Measurements from ENCODE around the gene TBC1D20. TPM values are rescaled to one million over a fixed set of nuclear protein-coding genes. Genes with fewer than 3 reads are reported as not detected.

Gene TBC1D20
- total and polyA plus RNA-seq, 2 donors from 2014 or later = 19.5 to 26.2 TPM

DNA sequence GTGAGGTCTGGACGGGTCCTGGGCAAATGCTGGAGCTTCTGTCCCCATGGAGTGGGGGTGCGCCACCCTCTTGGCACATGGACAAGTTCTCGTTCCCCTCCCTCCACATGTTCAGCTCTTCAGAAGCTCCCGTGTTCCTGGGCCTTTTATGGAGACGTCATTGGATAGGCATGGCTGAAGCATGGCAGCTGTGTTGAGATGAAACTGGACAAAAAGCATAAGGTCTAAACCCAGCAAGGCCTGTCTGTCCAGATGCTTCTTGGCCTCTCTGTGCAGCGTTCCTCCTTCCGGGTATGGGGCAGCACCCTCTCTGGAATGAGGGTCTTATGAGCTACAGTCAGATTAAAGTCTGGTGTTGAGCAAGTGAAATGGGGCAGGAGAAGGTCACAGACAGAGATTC lies 26.8 kb downstream of the TBC1D20 start:
- Histone ChIP-seq H3K9ac (ENCODE audit: low read length in 3 of 3) (no peak overlapping the region), H3K4me1 (ENCODE audit: control insufficient read depth in 2 of 3, insufficient read depth in 2 of 3, low read depth in 1 of 3, low read length in 3 of 3) (peaks cover 0 to 8% (median 0%) of the 10 kb centered on the region in 3 donors), H3K36me3 (ENCODE audit: control insufficient read depth in 2 of 3, insufficient read depth in 3 of 3, low read length in 3 of 3) (peaks cover 11 to 57% (median 45%) of the 10 kb centered on the region in 3 donors), H3K27me3 (ENCODE audit: control insufficient read depth, insufficient read depth, low read length) (no peaks in the 10 kb centered on the region), H3K27ac (ENCODE audit: low read depth in 2 of 2, low read length in 2 of 2) (no peak overlapping the region), H3K4me3 (ENCODE audit: low read length in 3 of 3) (no peak overlapping the region), H3K9me3 (ENCODE audit: control insufficient read depth in 2 of 3, insufficient read depth in 1 of 3, low read length in 3 of 3) (no peaks in the 10 kb centered on the region)
- intact Hi-C loops (cut with DNase I) = no loop called here
- DNase-seq = no peak
- FAIRE-seq = no peak
- TF ChIP-seq, protein P1, sequence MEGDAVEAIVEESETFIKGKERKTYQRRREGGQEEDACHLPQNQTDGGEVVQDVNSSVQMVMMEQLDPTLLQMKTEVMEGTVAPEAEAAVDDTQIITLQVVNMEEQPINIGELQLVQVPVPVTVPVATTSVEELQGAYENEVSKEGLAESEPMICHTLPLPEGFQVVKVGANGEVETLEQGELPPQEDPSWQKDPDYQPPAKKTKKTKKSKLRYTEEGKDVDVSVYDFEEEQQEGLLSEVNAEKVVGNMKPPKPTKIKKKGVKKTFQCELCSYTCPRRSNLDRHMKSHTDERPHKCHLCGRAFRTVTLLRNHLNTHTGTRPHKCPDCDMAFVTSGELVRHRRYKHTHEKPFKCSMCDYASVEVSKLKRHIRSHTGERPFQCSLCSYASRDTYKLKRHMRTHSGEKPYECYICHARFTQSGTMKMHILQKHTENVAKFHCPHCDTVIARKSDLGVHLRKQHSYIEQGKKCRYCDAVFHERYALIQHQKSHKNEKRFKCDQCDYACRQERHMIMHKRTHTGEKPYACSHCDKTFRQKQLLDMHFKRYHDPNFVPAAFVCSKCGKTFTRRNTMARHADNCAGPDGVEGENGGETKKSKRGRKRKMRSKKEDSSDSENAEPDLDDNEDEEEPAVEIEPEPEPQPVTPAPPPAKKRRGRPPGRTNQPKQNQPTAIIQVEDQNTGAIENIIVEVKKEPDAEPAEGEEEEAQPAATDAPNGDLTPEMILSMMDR (IDR thresholded peaks at IDR 0.05; ENCODE audit: borderline replicate concordance, extremely low read depth, insufficient read depth) = no peak

DNA sequence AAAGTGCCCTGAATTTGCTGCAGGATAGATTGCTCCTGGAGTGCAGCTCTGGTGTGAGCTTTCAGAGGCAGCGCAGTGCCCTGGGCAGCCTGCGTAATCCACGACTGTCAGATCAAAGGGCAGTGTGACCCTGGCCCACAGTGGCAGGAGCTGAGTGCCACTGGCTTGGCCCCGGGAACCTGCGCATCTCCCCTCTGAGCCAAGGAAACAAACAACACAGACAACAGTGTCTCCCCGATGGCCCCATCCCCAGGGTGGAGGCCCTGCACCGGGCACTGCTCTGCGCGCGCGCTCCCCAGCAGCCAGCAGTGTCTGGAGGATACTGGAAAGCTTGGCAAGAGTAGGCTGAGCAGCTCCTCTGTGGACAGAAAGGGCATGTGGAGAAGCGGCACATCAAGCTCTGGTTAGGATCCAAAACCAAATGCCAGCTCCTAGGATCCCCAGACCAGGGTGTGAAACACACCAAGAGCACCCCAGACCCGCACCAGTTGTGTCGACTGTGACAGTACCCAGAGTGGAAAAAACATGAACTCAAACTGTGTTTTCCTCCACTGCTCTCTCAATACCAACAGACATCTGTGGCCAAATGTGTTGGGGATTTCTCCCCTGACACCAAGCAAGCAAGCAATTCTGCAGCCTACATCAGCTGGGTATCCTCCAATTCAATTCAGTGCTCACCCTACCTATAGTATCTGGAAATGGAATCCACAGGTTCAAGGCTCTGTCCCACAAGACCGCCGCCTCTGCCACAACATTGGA lies 27.5 kb downstream of the TBC1D20 start:
- H3K27me3 ChIP-seq (ENCODE audit: control insufficient read depth, insufficient read depth, low read length) = no peaks in the 10 kb centered on the region
- H3K4me3 ChIP-seq (ENCODE audit: low read length in 3 of 3) = no peak overlapping the region
- no peak for FAIRE-seq
- no peak overlapping the region for H3K27ac ChIP-seq (ENCODE audit: low read depth in 2 of 2, low read length in 2 of 2)
- peaks cover 5 to 53% (median 43%) of the 10 kb centered on the region in 3 donors for H3K36me3 ChIP-seq (ENCODE audit: control insufficient read depth in 2 of 3, insufficient read depth in 3 of 3, low read length in 3 of 3)
- no peak overlapping the region for H3K9ac ChIP-seq (ENCODE audit: low read length in 3 of 3)
- peaks cover 0 to 8% (median 0%) of the 10 kb centered on the region in 3 donors for H3K4me1 ChIP-seq (ENCODE audit: control insufficient read depth in 2 of 3, insufficient read depth in 2 of 3, low read depth in 1 of 3, low read length in 3 of 3)
- DNase-seq = no peak
- TF ChIP-seq, protein P1 (IDR thresholded peaks at IDR 0.05; ENCODE audit: borderline replicate concordance, extremely low read depth, insufficient read depth) = no peak
- intact Hi-C loops (cut with DNase I) = no loop called here
- no peaks in the 10 kb centered on the region for H3K9me3 ChIP-seq (ENCODE audit: control insufficient read depth in 2 of 3, insufficient read depth in 1 of 3, low read length in 3 of 3)

DNA sequence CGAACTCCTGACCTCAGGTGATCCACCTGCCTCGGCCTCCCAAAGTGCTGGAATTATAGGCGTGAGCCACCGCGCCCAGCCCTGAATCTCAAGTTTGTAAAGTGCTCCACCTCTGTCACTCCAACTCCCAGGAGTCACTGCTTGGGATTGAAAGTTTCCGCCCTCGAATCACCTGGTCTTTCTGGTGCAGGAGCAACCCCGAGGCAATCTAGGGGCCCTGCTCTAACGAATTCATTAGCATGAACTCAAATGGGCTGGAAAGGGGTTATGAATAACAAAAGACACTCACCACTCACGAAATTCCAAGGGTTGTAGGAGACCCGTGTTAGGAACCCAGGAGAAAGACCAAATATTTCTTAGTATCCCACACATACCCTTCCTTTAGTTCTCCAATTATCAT lies 28.1 kb downstream of the TBC1D20 start:
- no peak for FAIRE-seq
- intact Hi-C loops (cut with DNase I) = no loop called here
- TF ChIP-seq, protein P1 (IDR thresholded peaks at IDR 0.05; ENCODE audit: borderline replicate concordance, extremely low read depth, insufficient read depth) = no peak
- H3K9me3 ChIP-seq (ENCODE audit: control insufficient read depth in 2 of 3, insufficient read depth in 1 of 3, low read length in 3 of 3) = no peaks in the 10 kb centered on the region
- DNase-seq = peak in 3 of 5 donors; percentile 64 to 72 (median 72)
- no peak overlapping the region for H3K27ac ChIP-seq (ENCODE audit: low read depth in 2 of 2, low read length in 2 of 2)
- no peak overlapping the region for H3K9ac ChIP-seq (ENCODE audit: low read length in 3 of 3)
- peaks cover 0 to 7% (median 0%) of the 10 kb centered on the region in 3 donors for H3K4me1 ChIP-seq (ENCODE audit: control insufficient read depth in 2 of 3, insufficient read depth in 2 of 3, low read depth in 1 of 3, low read length in 3 of 3)
- peaks cover 5 to 52% (median 44%) of the 10 kb centered on the region in 3 donors for H3K36me3 ChIP-seq (ENCODE audit: control insufficient read depth in 2 of 3, insufficient read depth in 3 of 3, low read length in 3 of 3)
- no peak overlapping the region for H3K4me3 ChIP-seq (ENCODE audit: low read length in 3 of 3)
- H3K27me3 ChIP-seq (ENCODE audit: control insufficient read depth, insufficient read depth, low read length) = no peaks in the 10 kb centered on the region

Data from kidney (tissue), 14 donors.